Measurements from ENCODE around the gene NCEH1.

NCEH1 gene

DNA sequence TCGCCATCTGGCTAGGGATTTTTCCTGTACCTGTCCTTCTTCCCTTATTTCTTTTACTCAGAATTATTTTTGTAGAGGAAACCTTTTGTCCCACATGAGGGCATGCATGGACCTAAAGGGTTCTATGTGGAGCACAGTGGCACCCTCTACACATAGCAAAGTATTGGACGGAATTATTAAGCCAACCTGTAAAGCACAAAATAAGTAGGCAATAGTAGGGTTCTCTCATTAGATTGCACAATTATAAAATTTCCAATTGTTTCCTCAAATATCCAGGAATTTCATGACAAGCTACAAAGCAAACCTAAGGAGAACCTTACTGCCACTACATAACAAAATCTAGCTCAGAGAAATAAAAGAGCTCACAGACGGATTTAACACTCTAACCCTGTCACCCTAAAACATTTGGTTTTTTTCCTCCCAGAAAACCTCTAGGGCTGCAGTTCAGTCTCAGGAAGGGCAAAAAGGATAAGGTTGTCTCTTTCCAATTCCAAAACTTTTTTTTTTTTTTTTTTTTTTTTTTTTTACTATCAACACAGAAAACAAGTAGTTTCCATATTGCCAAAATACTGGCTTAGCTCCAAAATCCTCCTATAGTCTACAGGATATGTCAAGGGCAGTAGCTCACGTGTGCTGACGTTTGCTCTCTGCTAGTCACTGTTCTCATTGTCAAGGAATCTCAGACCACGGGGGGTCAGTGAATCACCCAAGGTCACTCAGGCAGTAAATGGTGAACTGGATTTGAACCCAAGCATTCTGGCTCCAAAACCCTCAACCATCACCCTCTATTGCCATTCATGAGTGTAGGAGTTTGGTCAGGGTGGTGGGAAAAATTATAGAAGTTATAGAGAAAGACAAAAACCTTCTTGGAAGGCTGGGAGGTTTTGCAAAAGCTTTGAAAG lies 52.3 kb downstream of the NCEH1 start:
- H3K4me3 ChIP-seq (ENCODE audit: low read length) = no peak overlapping the region
- no CpG with 5 or more reads among the region's 6 CpGs for WGBS (ENCODE audit: insufficient coverage, insufficient read length)
- DNase-seq (ENCODE audit: low read depth, low spot score) = no peak
- no peaks in the 10 kb centered on the region for H3K9me3 ChIP-seq (ENCODE audit: control insufficient read depth, insufficient read depth, low read length)
- peaks cover 2% of the 10 kb centered on the region; the same call in 1 of the 2 replicates for H3K4me1 ChIP-seq (ENCODE audit: control insufficient read depth, insufficient read depth, low read length)
- no peaks in the 10 kb centered on the region for H3K27me3 ChIP-seq (ENCODE audit: control insufficient read depth, insufficient read depth, low read length)
- no peak overlapping the region for H3K27ac ChIP-seq (ENCODE audit: low read length)
- no peaks in the 10 kb centered on the region for H3K36me3 ChIP-seq (ENCODE audit: control insufficient read depth, insufficient read depth, low read length)

DNA sequence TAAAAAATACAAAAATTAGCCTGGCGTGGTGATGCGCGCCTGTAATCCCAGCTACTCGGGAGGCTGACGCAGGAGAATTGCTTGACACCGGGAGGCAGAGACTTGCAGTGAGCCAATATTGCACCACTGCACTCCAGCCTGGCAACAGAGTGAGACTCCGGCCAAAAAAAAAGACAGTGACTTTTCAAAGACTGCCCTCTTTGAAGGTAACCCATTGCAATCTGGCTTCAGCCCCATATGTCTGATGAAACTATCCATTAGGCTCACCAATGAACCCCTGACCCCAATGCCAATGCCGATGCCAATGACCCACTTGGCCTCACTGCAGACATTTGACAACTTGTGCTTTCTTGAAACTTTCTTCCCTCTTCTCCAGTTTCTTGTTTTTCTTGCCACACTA lies 54.3 kb downstream of the NCEH1 start:
- no peak overlapping the region for H3K27ac ChIP-seq (ENCODE audit: low read length)
- H3K27me3 ChIP-seq (ENCODE audit: control insufficient read depth, insufficient read depth, low read length) = no peaks in the 10 kb centered on the region
- H3K4me1 ChIP-seq (ENCODE audit: control insufficient read depth, insufficient read depth, low read length) = peaks cover 2% of the 10 kb centered on the region; the same call in 1 of the 2 replicates
- no peaks in the 10 kb centered on the region for H3K9me3 ChIP-seq (ENCODE audit: control insufficient read depth, insufficient read depth, low read length)
- H3K36me3 ChIP-seq (ENCODE audit: control insufficient read depth, insufficient read depth, low read length) = no peaks in the 10 kb centered on the region
- no peak for DNase-seq (ENCODE audit: low read depth, low spot score)
- no CpG with 5 or more reads among the region's 8 CpGs for WGBS (ENCODE audit: insufficient coverage, insufficient read length)
- no peak overlapping the region for H3K4me3 ChIP-seq (ENCODE audit: low read length)

DNA sequence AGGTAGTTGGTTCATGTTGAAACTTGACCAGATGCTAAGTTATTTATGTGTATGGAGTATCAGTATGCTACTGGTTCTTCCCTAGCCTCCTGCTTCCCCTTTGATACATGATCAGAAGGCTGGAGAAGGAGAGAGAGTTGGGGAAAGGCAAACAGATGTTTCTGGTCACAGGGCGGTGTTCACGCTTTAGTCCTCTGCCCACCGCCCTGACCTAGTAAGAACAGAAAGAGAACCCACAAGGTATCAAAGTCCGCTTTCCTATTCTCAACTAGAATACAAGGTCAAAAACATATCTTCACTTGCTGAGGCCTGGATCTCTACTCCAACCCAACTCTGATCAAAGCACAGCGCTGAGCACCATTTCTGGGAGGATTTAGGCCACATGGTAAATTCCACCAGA lies 55.5 kb downstream of the NCEH1 start:
- no peak for DNase-seq (ENCODE audit: low read depth, low spot score)
- no peaks in the 10 kb centered on the region for H3K9me3 ChIP-seq (ENCODE audit: control insufficient read depth, insufficient read depth, low read length)
- peaks cover 2% of the 10 kb centered on the region; the same call in 1 of the 2 replicates for H3K4me1 ChIP-seq (ENCODE audit: control insufficient read depth, insufficient read depth, low read length)
- H3K4me3 ChIP-seq (ENCODE audit: low read length) = no peak overlapping the region
- no CpG with 5 or more reads among the region's 5 CpGs for WGBS (ENCODE audit: insufficient coverage, insufficient read length)
- H3K36me3 ChIP-seq (ENCODE audit: control insufficient read depth, insufficient read depth, low read length) = no peaks in the 10 kb centered on the region
- no peak overlapping the region for H3K27ac ChIP-seq (ENCODE audit: low read length)
- no peaks in the 10 kb centered on the region for H3K27me3 ChIP-seq (ENCODE audit: control insufficient read depth, insufficient read depth, low read length)

DNA sequence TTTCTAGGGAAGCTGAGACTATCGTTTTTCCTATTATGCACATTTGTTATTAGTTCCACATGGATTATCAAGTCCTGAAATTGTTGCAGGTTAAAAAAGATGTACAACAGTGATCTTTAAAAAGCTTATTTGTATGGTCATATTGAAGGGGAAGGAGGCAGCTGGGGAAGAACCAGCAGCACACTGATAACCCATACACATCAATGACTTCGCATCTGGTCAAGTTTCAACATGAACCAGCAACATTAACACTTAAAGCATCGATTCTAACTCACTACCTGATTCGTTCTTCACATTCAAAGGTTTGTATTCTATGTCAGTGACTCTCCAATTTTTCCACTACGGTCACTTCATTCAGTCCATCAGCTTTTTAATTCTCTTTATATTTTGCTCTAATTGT lies 56.4 kb downstream of the NCEH1 start:
- Histone ChIP-seq H3K36me3 (ENCODE audit: control insufficient read depth, insufficient read depth, low read length) (no peaks in the 10 kb centered on the region), H3K9me3 (ENCODE audit: control insufficient read depth, insufficient read depth, low read length) (no peaks in the 10 kb centered on the region), H3K27me3 (ENCODE audit: control insufficient read depth, insufficient read depth, low read length) (no peaks in the 10 kb centered on the region), H3K27ac (ENCODE audit: low read length) (no peak overlapping the region), H3K4me3 (ENCODE audit: low read length) (no peak overlapping the region), H3K4me1 (ENCODE audit: control insufficient read depth, insufficient read depth, low read length) (peaks cover 2% of the 10 kb centered on the region; the same call in 1 of the 2 replicates)
- no peak for DNase-seq (ENCODE audit: low read depth, low spot score)
- no CpG with 5 or more reads among the region's 5 CpGs for WGBS (ENCODE audit: insufficient coverage, insufficient read length)

DNA sequence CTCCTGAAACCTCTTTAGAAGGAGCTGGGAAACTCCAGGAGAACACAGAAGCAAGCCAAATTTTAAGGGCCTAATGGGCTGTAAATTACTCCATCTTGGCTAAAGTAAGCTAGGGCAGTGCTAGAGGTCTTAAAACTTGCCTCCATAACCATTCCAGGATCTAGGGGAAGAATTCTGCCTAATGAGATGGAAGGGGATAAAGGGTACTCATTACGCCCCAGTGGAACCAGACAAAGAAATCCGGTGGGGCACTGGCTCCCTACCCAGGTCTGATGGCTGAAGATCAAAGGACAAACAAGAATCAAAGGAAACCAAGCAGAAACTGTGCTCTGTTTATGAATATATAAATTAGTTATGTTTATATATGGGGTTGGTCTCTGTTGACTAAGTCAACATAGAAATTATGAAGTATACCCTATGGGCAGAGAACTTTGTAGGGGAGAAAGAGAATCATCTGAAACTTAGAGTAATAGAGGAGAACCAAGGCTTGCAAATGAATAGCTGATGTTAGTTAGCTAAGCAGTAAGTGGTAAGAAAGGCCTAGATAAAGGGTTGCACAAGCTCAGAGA lies 57.8 kb downstream of the NCEH1 start:
- no CpG with 5 or more reads among the region's 2 CpGs for WGBS (ENCODE audit: insufficient coverage, insufficient read length)
- no peak overlapping the region for H3K27ac ChIP-seq (ENCODE audit: low read length)
- H3K27me3 ChIP-seq (ENCODE audit: control insufficient read depth, insufficient read depth, low read length) = no peaks in the 10 kb centered on the region
- no peaks in the 10 kb centered on the region for H3K9me3 ChIP-seq (ENCODE audit: control insufficient read depth, insufficient read depth, low read length)
- no peaks in the 10 kb centered on the region for H3K36me3 ChIP-seq (ENCODE audit: control insufficient read depth, insufficient read depth, low read length)
- no peak overlapping the region for H3K4me3 ChIP-seq (ENCODE audit: low read length)
- DNase-seq (ENCODE audit: low read depth, low spot score) = no peak
- H3K4me1 ChIP-seq (ENCODE audit: control insufficient read depth, insufficient read depth, low read length) = peaks cover 2% of the 10 kb centered on the region; the same call in 1 of the 2 replicates

DNA sequence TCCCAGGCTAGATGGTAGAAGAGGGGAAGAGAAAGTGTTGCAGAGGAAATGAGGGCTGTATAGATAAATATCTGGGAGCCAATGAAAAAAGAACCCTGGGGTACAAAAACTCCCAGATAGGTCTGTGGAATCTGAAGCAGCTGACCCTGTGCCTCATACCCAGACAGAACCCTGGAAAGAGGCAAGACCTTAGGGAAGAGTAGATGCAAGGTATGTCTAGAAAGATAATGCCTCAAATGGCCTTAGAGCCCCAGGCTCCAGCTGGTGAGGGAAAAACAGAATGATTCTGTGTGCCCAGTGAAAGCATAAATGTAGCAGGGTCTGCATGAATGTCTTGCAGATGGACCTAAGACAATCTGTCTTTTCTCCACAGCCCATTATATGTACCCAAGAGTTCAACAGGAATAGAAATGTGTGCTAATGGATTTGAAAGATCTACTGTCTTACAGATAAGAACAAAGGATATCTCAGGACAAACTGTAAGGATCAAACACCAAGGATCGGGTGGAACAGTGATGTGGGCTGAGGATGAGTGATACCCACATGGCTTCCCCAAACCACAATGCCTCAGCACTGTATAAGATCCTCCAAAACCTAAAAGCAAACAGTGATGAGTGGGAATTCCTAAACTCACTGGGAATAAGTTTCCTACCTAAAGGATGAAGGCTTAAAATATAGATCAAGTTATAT lies 58.8 kb downstream of the NCEH1 start:
- Histone ChIP-seq H3K36me3 (ENCODE audit: control insufficient read depth, insufficient read depth, low read length) (no peaks in the 10 kb centered on the region), H3K27me3 (ENCODE audit: control insufficient read depth, insufficient read depth, low read length) (no peaks in the 10 kb centered on the region), H3K9me3 (ENCODE audit: control insufficient read depth, insufficient read depth, low read length) (no peaks in the 10 kb centered on the region), H3K4me1 (ENCODE audit: control insufficient read depth, insufficient read depth, low read length) (peaks cover 4% of the 10 kb centered on the region), H3K27ac (ENCODE audit: low read length) (no peak overlapping the region), H3K4me3 (ENCODE audit: low read length) (no peak overlapping the region)
- no peak for DNase-seq (ENCODE audit: low read depth, low spot score)
- no CpG with 5 or more reads among the region's 1 CpG for WGBS (ENCODE audit: insufficient coverage, insufficient read length)

DNA sequence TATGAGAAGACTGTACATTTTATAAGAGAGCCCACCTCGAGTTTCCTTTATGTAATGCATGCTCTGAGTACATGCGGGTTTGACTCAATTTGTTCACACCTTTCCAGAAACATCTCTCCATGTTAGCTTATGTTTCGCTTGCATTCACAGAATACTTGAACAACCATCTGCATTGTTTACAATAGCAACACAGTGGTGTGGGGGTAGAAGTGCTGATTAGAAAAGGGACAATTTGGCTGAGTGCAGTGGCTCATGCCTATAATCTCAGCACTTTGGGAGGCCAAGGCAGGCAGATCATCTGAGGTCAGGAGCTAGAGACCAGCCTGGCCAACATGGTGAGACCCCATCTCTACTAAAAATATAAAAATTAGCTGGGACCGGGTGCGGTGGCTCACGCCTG lies 60.9 kb downstream of the NCEH1 start:
- Histone ChIP-seq H3K36me3 (ENCODE audit: control insufficient read depth, insufficient read depth, low read length) (no peaks in the 10 kb centered on the region), H3K9me3 (ENCODE audit: control insufficient read depth, insufficient read depth, low read length) (no peaks in the 10 kb centered on the region), H3K4me1 (ENCODE audit: control insufficient read depth, insufficient read depth, low read length) (peaks cover 4% of the 10 kb centered on the region), H3K27me3 (ENCODE audit: control insufficient read depth, insufficient read depth, low read length) (no peaks in the 10 kb centered on the region), H3K27ac (ENCODE audit: low read length) (no peak overlapping the region), H3K4me3 (ENCODE audit: low read length) (no peak overlapping the region)
- no peak for DNase-seq (ENCODE audit: low read depth, low spot score)
- WGBS (ENCODE audit: insufficient coverage, insufficient read length) = no CpG with 5 or more reads among the region's 6 CpGs

DNA sequence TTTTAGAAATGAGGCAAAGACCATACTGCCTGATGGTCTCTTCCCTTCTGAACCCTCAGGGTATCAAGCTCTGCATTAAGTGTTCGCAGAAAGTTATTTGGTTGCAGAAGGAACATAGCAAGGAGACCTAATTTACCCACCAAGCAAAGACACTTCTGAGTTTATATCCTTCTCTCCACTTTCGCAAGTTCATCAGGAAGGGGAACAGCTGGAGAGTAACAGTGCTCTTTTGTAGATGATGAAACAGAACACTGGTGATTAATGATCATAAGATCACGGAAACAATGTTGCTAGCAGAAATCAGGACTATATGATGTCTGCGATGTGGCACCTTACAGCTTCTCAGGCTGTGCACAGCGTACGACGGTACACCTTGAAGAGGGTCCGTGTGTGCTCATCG lies 62.1 kb downstream of the NCEH1 start:
- DNase-seq (ENCODE audit: low read depth, low spot score) = no peak
- no CpG with 5 or more reads among the region's 9 CpGs for WGBS (ENCODE audit: insufficient coverage, insufficient read length)

DNA sequence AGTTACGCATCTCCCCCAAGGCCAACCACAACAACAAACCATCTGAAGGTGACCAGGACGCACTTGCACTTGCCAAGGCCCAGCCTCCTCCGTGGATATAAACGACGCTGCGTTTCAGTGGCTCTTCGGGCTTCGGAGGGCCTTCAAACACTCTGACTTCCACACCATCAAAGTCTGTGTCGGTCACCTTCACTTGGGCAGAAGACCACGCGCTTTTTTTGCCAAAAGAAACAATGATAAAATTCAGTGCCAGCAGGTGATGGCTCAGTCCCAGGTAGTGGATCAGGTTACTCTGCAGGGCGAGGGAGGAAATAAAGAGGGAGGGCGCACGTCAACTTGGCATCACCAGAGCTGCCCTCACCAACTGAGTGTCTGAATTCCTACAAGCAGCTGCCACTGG lies 63.0 kb downstream of the NCEH1 start:
- no peaks in the 10 kb centered on the region for H3K9me3 ChIP-seq (ENCODE audit: control insufficient read depth, insufficient read depth, low read length)
- H3K4me1 ChIP-seq (ENCODE audit: control insufficient read depth, insufficient read depth, low read length) = peaks cover 4% of the 10 kb centered on the region
- no CpG with 5 or more reads among the region's 14 CpGs for WGBS (ENCODE audit: insufficient coverage, insufficient read length)
- H3K27me3 ChIP-seq (ENCODE audit: control insufficient read depth, insufficient read depth, low read length) = no peaks in the 10 kb centered on the region
- H3K27ac ChIP-seq (ENCODE audit: low read length) = no peak overlapping the region
- no peaks in the 10 kb centered on the region for H3K36me3 ChIP-seq (ENCODE audit: control insufficient read depth, insufficient read depth, low read length)
- H3K4me3 ChIP-seq (ENCODE audit: low read length) = no peak overlapping the region
- DNase-seq (ENCODE audit: low read depth, low spot score) = no peak

More for the DNA sequence above, 62.1 kb downstream of the NCEH1 start:
- Histone ChIP-seq H3K36me3 (ENCODE audit: control insufficient read depth, insufficient read depth, low read length) (no peaks in the 10 kb centered on the region), H3K9me3 (ENCODE audit: control insufficient read depth, insufficient read depth, low read length) (no peaks in the 10 kb centered on the region), H3K27me3 (ENCODE audit: control insufficient read depth, insufficient read depth, low read length) (no peaks in the 10 kb centered on the region), H3K4me1 (ENCODE audit: control insufficient read depth, insufficient read depth, low read length) (peaks cover 4% of the 10 kb centered on the region), H3K4me3 (ENCODE audit: low read length) (no peak overlapping the region), H3K27ac (ENCODE audit: low read length) (no peak overlapping the region)

DNA sequence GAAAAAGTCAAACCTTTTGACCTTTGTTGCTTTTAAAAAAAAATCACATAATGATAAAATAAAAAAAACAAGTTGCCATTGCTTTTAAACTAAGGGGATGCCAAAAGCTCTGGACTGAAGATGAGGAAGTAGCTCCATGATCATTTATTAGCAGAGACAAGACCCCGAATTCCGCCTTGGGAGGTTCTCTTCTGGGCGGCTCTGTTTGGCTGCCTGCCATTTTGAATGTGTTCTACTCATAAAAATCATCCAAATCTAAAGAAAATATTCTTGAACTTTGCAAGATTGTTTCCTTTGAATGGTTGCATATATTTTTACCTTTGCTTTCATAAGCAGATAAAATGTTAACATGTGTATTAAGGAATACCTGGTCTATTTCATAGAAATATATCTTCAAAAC lies 63.8 kb downstream of the NCEH1 start:
- DNase-seq (ENCODE audit: low read depth, low spot score) = no peak
- Histone ChIP-seq H3K27me3 (ENCODE audit: control insufficient read depth, insufficient read depth, low read length) (no peaks in the 10 kb centered on the region), H3K9me3 (ENCODE audit: control insufficient read depth, insufficient read depth, low read length) (no peaks in the 10 kb centered on the region), H3K4me1 (ENCODE audit: control insufficient read depth, insufficient read depth, low read length) (peaks cover 4% of the 10 kb centered on the region), H3K36me3 (ENCODE audit: control insufficient read depth, insufficient read depth, low read length) (no peaks in the 10 kb centered on the region), H3K27ac (ENCODE audit: low read length) (no peak overlapping the region), H3K4me3 (ENCODE audit: low read length) (no peak overlapping the region)
- WGBS (ENCODE audit: insufficient coverage, insufficient read length) = no CpG with 5 or more reads among the region's 3 CpGs

All from iPS DF 6.9 (cell line).